K562 (cell line): ENCODE measurements around the gene NCOA6.
A peak's percentile ranks its signal among the peaks of the same experiment; 100 is the strongest.

Source experiments
- ADNP ChIP-seq: fragments of 200-800 bp; sonication (Bioruptor generic); IDR thresholded peaks from 2 replicates; pipeline ENCODE4 v1.6.1; 2016; ENCODE audit warnings: missing genetic modification characterization, missing compliant biosample characterization
- CHD2 ChIP-seq: IDR thresholded peaks from 2 replicates; pipeline ENCODE4 v1.6.1; 2011; ENCODE audit warnings: low read depth, low read length
- CTCF ChIP-seq, 3 experiments: IDR thresholded peaks in 2 of 3; conservative IDR thresholded peaks in 1 of 3; 2 replicates each; pipeline ENCODE4 v1.5.1; 2011 to 2012; ENCODE audit warnings: low read length in 3 of 3, mild to moderate bottlenecking in 3 of 3, control low read depth in 2 of 3, improper control_type of control experiment in 1 of 3, inconsistent platforms in 1 of 3, low read depth in 1 of 3, mixed read lengths in 1 of 3, moderate library complexity in 1 of 3; ENCODE audit not compliant: insufficient read depth in 2 of 3
- EZH2 ChIP-seq: IDR thresholded peaks from 2 replicates; pipeline ENCODE4 v1.6.1; 2012; ENCODE audit warnings: low read depth, mild to moderate bottlenecking, inconsistent platforms, low read length, borderline replicate concordance
- FOSL1 ChIP-seq: fragments of 200-800 bp; sonication (Bioruptor generic); conservative IDR thresholded peaks from 2 replicates; pipeline ENCODE4 v1.6.1; 2016; ENCODE audit warnings: missing genetic modification characterization, missing compliant biosample characterization
- MXI1 ChIP-seq: IDR thresholded peaks from 2 replicates; pipeline ENCODE4 v1.6.1; 2011; ENCODE audit warnings: low read depth, mild to moderate bottlenecking, improper control_type of control experiment, low read length
- NR4A1 ChIP-seq, 2 experiments: fragments of 250-450 bp in 1 of 2; fragments of 450-650 bp in 1 of 2; sonication (Bioruptor Pico) in 1 of 2; IDR thresholded peaks; 2 replicates each; pipeline versions ENCODE4 v1.4.0 to v1.6.1; 2016 to 2020; ENCODE audit warnings: mild to moderate bottlenecking in 2 of 2, missing compliant biosample characterization in 1 of 2, missing genetic modification characterization in 1 of 2, moderate library complexity in 1 of 2
- POLR2A ChIP-seq: fragments of 450-650 bp; conservative IDR thresholded peaks from 2 replicates; pipeline ENCODE4 v1.6.1; 2016
- POLR2AphosphoS5 ChIP-seq: IDR thresholded peaks from 2 replicates; pipeline ENCODE4 v1.6.1; 2011; ENCODE audit warnings: mild to moderate bottlenecking, low read depth, low read length, moderate library complexity; ENCODE audit not compliant: control insufficient read depth, insufficient read depth
- RCOR1 ChIP-seq, 2 experiments: IDR thresholded peaks; 2 replicates each; pipeline ENCODE4 v1.6.1; 2012; ENCODE audit warnings: low read depth in 2 of 2, low read length in 2 of 2, borderline replicate concordance in 1 of 2, improper control_type of control experiment in 1 of 2
- TAF1 ChIP-seq: IDR thresholded peaks from 2 replicates; pipeline ENCODE4 v1.6.1; 2011; ENCODE audit warnings: mild to moderate bottlenecking, low read length, moderate library complexity; ENCODE audit not compliant: insufficient read depth, control insufficient read depth, severe bottlenecking; ENCODE audit errors: extremely low read depth
- TCF7 ChIP-seq: sonication (generic); IDR thresholded peaks from 2 replicates; pipeline ENCODE4 v1.6.1; 2016; ENCODE audit warnings: antibody characterized with exemption, borderline replicate concordance
- TFAP4 ChIP-seq: sonication (generic); formaldehyde crosslinking; IDR thresholded peaks from 2 replicates; pipeline ENCODE4 v1.8.0; 2022; ENCODE audit warnings: missing genetic modification reagents, mild to moderate bottlenecking, moderate library complexity, borderline replicate concordance
- ZBTB43 ChIP-seq: sonication (generic); formaldehyde crosslinking; IDR thresholded peaks from 2 replicates; pipeline ENCODE4 v1.8.0; 2023; ENCODE audit warnings: mild to moderate bottlenecking, missing genetic modification reagents

- TF ChIP-seq ZBTB43 (CRISPR knock-in tag) (no peak), MXI1 (no peak), CHD2 (no peak), EZH2 (no peak), TAF1 (peak; percentile 11), RCOR1 (IDR thresholded peaks at IDR 0.05; ENCODE audit: borderline replicate concordance in 1 of 2, low read depth in 2 of 2, low read length in 2 of 2) (no peak), POLR2A (0 out of 2 replicates have a peak, but pooled peaks have one; percentile 42), ADNP (no peak), TCF7 (no peak), CTCF (IDR thresholded peaks at IDR 0.05 in 2 of 3, conservative IDR thresholded peaks at IDR 0.05 in 1 of 3; ENCODE audit: insufficient read depth in 2 of 3, low read depth in 1 of 3, low read length in 3 of 3) (no peak), NR4A1 (CRISPR knock-in tag; IDR thresholded peaks at IDR 0.05) (no peak), NR4A1 (tag; IDR thresholded peaks at IDR 0.05) (no peak), FOSL1 (no peak), TFAP4 (CRISPR knock-in tag) (peak; percentile 98), POLR2AphosphoS5 (no peak; the same call in 1 of the 2 replicates)
Measured at GRCh38 chr20:34704177-34705007, 121.1 kb downstream of the NCOA6 start, which contains the start of gene TP53INP2.
